GM21526 (cell line): ENCODE data around the gene FCN3.

Source experiments
- ATAC-seq: cut with Tn5 transposase; IDR thresholded peaks from one replicate; pipeline ENCODE4 v1.9.1; 2021; ENCODE audit warnings: moderate library complexity; ENCODE audit not compliant: unreplicated experiment, low FRiP score

FCN3 gene

DNA sequence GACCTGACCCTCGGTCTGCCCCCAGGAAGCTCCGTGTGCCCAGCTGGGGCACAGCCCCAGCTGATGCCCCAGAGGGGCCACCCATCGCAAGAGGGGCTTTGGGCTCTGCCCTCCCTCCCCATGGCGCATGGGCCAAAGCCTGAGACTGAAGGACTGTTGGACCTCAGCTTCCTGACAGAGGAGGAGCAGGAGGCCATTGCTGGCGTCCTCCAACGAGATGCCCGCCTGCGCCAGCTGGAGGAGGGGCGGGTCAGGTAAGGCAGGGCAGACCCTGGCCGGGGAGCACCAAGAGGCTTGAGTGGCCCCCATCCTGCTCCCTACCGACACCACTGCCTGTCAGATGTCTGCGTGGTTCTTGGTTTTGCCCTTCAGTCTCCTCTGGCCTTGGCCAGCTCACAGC, 29.4 kb downstream of the FCN3 start:
- no peak for ATAC-seq

DNA sequence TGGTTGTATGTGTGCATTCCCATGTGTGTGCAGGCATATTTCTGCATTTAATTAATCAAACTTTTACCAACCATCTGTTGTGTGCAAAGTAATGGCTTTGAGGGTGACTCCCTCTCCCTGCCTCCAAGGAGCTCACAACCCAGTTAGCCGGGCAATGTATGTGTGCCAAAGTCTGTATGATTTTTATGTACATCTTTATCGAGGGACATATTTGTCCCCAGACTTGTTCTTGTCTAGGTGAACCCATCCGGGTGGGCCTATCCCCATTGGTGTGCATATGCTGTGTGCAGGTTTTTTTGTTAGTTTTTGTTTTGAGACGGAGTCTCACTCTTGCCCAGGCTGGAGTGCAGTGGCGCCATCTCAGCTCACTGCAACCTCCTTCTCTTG, 31.0 kb downstream of the FCN3 start:
- ATAC-seq, result no peak

DNA sequence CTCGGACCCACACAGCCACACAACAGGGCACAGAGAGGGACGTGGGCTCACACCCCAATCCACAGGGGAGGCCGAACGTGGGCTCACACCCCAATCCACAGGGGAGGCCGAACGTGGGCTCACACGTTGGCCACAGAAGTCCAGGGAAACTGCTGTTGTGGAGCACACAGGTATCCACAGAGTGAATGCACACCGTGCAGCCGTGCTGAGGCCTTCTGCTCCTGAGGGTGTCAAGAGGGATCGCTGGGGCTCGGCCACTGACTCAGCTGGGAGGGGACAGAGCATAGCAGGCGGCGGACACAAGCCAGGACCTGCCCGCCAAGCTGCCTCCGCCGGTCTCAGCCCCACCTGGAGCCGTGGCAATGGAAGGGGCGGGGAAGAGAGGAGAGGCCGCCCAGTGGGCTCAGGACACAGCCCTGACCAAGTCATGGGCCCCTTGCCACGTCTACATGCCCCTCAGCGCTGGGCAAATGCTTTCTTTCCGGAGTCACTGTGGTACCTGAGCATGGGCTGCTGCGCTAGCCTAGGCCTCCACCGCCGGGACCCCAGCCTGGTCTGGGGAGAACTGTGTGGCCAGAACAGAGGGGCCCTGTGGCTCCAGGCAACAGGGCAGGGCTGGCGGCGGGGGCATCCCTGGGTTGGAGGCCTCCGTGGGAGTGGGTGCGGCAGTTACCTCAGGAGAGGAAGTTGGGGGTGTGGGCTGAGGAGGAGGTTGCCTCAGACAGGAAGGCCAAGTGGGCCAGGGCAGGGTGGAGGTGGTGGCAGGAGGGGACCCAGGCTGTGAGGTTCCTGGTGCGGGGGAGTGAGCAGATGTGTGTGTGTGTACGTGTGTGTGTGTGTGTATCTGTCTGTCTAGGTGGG, 31.6 kb downstream of the FCN3 start:
- no peak for ATAC-seq

DNA sequence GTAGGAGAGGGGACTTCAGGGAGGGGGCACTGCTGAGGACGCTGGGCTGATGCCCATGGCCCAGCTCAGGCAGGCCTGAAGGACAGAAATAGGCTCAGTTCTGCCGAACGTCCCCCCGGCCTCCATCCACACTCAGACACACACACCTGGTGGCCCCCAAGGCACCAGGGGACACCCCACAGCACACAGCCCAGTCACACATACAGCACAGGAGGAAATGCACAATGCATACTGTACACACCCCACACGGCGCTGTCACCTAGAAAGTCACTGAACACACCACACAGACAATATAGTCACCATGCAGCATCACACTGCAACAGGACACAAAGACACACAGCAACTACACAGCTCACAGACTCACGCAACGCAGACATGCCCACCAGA, 32.2 kb downstream of the FCN3 start:
- ATAC-seq, result no peak

DNA sequence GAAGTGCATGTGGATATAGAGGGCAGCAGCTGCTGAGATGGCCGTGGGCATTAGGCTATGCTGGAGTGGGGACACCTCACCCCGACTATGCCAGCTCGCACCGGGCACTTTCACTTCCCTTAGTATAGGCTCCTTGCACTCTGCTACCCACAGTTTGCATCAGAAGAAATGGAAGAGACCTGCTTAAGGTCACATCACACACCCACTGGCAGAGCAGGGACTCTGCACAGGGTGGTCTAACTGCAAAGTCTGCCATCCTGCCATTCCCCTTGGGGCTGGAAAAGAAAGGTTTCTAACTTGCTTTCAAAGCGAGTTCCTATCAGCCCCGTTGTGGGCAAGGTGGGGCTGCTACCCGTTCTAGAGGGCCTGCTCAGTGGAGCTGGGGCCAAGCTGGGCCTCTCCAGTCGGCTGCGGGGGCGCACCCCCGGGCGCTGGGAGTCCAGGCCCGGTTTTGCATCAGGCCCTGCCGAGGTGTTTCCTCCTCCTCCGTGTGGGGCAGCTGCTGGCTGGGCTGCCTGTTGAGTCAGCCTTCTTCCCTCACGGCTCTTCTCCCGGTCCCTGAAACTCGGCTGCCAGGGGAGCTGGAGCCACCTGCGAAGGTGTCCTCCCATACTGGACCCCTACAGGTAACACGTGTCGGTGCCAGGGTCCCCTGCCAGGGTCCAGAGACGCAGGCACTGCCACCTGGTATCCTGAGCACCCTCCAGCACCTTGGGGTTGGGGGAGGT, 32.9 kb downstream of the FCN3 start, which contains the start of gene SYTL1:
TSS of gene SYTL1 (plus strand) at position 498 of the 728 bp plus-strand sequence. CDS start 3,313 bp downstream, outside the sequence.
- ATAC-seq, result no peak

DNA sequence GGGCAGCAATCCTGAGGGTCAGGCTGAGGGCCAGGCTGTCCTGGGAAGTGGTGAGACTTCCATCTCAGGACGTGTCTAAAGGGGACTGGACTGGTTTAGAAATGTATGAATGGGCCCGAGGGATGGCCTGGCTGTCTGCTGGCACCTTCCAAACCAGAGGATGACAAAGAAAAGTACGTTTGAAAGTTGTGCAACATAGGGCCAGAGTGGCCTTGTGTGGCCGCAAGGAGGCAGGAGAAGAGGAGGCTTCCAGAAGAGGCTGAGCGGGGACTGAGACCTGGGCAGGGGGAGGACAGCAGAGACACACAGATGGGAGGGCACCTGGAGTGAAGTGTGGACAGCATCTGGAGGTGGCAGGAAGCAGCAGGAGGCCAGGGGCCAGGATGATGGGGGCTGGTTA, 35.4 kb downstream of the FCN3 start:
- ATAC-seq, result no peak

DNA sequence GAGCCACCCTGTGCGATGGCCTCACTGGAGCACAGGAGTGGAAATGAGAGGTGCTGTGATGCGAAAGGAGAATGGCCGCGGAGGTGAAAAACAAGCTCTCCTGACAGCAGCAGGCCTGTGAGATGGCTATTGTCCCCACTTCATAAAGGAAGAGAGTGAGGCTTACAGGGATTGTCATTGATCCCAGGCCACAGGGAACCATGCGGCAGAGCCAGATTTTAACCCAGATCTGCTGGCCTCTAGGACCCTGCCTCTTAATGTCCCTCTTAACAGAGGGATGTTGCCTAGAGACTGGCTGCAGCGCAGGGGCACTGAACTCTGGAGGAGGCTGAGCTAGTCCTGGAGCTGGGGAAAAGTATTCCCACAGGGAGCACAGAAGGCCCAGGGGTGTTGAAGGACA, 35.9 kb downstream of the FCN3 start:
- no peak for ATAC-seq

DNA sequence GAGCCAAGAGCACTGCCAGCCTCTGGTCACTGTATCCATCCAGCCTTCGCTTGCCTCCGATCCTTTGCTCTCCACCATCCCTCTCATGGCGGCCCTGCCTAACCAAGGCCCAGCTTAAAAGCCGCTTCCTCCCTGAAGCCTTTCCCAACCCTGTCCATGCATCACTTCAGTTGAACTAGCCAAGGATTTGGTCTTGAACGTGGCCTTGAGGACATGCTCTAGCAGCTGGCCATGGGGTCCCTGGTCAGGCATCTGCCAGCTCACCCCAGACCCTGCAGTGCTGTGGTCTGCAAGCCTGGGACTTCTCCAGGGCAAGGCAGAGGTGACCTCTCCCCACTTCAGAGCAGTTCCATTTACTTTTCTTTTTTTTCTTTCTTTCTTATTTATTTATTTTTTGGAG, 37.9 kb downstream of the FCN3 start:
- ATAC-seq, result no peak

DNA sequence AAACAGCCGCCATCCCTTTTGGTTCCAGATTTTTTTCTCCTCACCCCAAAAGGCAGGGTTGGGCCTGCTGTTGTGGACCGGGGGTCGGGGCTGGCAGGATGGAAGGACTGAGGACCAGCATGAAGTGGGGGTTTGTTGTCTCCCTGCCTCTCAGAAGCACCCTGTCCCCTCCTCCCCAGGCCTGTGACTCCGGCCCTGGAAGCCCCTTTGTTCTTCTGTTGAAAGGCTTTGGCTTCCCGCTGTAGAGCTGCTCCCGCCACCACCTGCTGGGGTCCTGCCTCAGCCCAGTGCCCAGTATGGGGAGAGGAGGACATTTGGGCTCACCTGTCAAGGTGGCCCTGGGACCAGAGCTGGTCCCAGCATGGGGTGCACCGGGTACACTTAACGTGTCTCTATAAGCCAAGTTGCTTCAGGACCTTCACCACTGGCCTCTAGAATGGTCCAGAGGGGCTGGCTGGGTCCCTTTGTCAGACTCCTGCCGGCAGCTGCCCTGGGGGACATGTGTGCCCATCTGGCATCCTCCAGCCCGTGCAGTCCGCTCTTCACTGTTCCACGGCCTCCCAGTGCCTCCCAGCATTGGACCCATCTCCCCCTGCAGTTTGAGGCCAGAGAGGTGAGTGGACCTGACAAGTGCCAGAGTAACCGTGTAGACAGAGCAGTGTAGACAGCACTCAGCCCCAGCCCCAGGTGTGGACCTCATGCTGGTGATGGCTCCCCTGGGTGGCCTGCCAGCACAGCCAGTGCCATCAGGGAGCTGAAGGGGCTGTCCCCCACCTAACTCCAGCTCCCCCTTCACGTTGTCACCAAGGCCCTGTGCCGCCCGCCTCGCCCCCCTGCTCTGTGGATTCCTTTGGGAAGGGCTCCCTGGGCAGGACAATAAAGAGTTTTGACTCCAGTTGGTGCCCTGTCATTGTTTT, 38.9 kb downstream of the FCN3 start:
- ATAC-seq, result no peak

DNA sequence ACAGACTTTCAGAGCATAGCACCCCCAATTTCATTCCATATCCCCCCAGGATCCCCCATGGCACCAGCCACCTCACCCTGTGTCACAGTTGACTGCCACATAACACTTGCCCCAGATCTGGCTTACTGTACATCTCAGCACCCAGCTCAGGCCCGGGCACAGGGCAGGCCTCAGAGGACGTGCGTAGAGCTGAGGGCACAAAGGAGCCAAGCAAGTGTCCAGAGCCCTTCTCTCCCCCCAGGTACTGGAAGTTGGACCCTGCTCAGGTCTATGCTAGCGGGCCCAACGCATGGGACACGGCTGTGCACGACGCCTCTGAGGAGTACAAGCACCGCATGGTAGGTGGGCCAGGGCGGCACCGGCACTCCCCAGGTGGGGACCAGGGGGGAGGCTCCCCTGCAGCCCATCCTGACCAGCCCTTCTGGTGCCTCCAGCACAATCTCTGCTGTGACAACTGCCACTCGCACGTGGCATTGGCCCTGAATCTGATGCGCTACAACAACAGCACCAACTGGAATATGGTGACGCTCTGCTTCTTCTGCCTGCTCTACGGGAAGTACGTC, 40.8 kb downstream of the FCN3 start:
- no peak for ATAC-seq

DNA sequence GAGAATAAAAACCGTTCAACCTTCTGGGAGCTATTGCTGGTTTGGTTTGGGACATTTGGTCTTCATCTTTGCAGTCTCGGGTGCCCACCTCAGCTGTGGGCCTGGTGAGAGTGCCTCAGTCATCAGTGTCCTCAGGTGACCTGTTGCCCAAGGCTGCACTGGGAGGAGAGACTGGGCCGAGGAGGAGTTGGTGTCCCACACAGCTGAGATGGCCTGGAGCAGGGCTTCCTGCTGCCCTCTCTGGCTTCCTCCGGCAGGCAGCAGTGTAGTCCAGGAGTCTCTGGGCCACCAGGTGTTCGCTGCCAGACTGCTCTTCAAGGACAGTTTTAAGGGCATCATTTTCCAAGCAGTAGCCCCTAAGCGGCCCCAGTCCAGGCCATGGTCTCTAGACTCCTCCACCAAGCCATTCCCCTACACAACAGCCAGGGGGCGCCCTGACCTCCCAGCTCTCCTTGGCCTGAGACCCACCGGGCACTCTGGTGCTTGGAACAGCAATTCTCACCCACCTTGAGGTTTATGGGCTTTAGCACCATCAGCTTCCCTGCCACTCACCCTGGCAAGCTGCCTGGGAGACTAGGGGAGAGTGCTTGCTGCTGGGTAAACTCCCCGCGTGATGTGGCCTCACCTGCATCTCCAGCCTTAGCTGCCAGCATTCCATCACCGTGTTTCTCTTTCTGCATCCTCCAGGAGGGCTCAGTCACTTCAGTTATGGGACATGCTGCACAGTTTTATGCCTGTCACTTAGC, 41.9 kb downstream of the FCN3 start:
- ATAC-seq, result no peak

DNA sequence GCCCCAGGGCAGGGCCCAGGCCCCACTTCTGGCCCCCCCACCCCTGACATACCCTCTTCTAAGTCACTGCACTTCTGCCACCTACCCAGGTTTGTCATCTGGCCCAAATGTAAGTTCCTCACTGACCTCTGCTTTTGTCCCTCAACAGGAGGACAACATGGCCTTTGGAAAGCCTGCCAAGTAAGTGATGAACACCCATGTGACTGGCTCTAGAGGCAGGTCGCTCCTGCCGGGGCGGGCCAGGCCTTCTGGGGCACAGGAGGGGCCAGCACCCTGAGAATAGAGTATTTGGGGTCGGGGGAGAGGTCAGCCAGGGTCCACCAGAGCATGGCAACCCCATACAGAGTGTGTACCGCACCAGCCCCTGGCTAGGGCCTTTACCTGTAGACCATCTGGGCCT, 42.7 kb downstream of the FCN3 start:
- ATAC-seq, result no peak

DNA sequence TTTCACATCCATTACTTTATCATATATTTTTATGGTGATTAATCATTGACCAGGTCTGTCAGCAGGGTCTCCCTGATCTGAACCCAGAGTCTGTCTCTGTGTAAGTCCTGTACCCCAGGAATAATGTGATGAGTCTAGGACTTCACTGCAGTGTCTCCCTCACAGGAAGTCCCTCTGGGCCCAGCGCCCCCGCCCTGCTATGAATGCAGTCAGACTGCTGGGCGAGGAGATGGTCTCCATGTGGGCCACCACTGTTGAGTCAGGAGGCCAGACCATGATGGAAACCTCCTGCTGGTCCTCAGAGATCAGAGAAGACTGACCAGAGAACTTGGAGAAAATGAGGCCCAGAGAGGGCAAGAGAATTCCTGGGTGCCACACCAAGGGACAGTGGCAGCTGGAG, 43.2 kb downstream of the FCN3 start:
- ATAC-seq, result no peak

DNA sequence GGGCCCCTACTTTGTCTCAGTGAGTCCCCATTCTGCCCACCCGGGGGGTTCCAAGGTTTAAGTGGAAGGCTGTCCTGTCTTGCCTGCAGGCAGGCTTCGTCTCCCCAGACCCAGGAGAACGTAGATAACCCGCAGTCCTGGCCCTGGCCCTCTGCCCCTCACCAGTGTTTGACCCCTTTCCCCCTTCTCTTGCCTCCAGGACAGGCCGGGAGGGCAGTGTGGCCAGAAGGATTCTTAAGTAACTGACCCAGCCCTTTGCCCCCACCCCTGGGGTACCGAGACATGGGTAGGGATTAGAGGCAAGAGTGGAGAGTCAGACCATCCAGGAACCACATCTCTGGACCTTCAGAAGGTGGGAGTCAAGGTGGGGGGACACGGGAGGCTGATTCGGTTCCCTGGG, 43.8 kb downstream of the FCN3 start:
- no peak for ATAC-seq

DNA sequence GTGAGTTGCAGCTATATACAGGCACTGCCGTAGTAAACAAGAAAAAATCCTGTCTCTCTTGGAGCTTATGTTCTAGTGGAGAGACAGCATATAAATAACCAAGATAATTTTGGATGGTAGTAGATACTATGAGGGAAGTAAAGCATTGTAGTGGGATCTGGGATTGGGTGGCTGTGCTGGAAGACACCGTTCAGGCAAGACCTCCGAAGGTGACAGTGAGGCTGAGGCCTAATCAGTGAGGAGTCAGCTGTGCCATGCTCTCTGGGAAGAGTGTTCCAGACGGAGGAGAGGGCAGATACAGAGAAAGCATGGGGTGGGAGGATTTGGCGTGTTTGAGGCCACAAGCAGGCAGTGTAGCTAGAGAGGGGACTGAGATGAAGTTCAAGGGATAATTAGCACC, 46.7 kb downstream of the FCN3 start:
- ATAC-seq, result no peak

DNA sequence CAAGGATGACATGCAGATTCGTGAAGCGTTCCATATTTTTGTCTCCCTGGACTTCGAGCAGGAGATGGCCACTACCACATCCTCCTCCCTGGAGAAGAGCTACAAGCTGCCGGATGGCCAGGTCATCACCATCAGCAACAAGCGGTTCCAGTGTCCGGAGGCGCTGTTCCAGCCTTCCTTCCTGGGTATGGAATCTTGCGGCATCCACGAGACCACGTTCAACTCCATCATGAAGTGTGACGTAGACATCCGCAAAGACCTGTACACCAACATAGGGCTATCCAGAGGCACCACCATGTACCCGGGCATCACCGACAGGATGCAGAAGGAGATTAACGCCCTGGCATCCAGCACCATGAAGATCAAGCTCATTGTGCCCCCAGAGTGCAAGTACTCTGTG, 49.3 kb downstream of the FCN3 start:
- no peak for ATAC-seq

DNA sequence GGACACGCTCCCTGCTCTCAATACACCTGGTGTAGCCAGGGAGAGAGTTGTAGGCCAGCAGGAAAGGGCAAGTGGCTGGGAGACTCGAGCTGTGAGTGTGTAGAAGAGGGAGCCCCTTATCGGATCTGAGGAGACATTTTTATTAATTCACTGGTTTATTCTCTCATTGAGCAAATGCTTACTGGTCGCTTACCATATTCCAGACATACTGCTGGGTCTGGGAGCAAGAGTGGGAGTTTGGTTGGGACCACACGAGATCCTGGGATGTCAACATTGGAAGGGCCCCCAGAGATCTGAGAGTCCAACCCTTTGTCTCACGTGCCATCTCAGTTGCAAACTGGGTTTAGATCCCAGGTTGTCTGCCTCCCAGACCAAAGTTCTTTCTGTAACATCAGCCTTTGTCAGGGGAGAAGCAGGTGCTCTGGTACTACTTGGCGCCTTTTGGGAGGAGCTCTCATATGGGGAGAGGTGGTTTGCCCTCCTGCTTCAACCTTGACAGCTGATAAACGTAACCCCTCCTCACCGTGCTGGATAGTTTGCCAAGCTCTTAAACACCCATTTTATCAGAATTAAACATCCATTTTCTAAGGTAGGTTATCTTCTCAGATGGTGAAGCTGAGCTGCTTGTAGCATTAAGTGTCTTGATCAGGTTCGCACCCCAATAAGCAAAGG, 51.9 kb downstream of the FCN3 start:
- ATAC-seq, result no peak

DNA sequence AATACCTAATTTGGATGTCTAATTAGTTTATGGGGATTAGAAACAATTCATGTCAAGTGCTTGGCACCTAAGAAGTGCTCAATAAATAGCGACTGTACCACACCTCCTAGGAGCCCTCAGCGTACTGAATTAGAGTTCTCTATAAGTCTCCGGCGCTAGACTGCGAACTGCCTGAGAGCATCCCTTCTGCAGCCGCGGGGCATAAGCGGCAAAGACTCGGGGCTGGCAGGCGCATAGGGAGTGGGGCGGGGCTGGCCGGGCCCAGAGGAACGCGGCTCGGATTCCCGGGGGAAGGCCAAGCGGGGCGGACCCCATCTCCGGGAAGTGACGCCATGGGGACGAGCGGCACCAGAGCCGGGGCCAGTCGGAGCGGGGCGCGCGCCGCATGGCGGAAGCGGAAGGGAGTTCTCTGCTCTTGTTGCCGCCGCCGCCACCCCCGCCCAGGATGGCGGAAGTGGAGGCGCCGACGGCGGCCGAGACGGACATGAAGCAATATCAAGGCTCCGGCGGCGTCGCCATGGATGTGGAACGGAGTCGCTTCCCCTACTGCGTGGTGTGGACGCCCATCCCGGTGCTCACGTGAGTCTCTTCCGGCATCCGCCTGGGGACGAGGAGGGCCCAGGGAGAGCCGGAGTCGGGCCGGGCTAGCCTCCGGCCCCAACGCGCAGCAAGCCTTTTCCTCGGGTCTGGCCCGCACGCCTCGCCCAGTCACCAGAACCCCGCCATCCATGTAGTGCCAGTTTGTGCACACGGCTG, 52.6 kb downstream of the FCN3 start, which contains the start of gene TMEM222:
TSS of gene TMEM222 (plus strand) at position 351 of the 756 bp plus-strand sequence. CDS start at position 386, 35 bp downstream.
- peak; percentile 87 for ATAC-seq
